Tibial nerve (tissue), 4 donors: Measurements from ENCODE around the gene CPNE7. TPM values are rescaled to one million over a fixed set of nuclear protein-coding genes. Genes with fewer than 3 reads are reported as not detected.

Experiments used
- DNase-seq, 2 donors: peaks; one replicate each; pipeline ENCODE4 v3.0.0-alpha.2; 2019; ENCODE audit warnings: low spot score in 2 of 2
- H3K27ac ChIP-seq, 4 donors: fragments of 200-600 bp; sonication (generic) in 3 of 4; one replicate each; pipeline ENCODE4 v1.5.1; 2017 to 2019; ENCODE audit warnings: mild to moderate bottlenecking in 1 of 4
- H3K27me3 ChIP-seq, 2 donors: fragments of 200-600 bp; sonication (generic) in 1 of 2; one replicate each; pipeline versions ENCODE4 v1.5.1 to v1.6.0; 2017 to 2019
- H3K36me3 ChIP-seq, 3 donors: fragments of 200-600 bp; sonication (generic); one replicate each; pipeline ENCODE4 v1.5.1; 2018 to 2019
- H3K4me1 ChIP-seq, 4 donors: fragments of 200-600 bp; sonication (generic) in 3 of 4; one replicate each; pipeline ENCODE4 v1.5.1; 2017 to 2019
- H3K4me3 ChIP-seq, 4 donors: fragments of 200-600 bp; sonication (generic) in 3 of 4; one replicate each; pipeline ENCODE4 v1.5.1; 2017 to 2019; ENCODE audit warnings: mild to moderate bottlenecking in 1 of 4, moderate library complexity in 1 of 4
- H3K9me3 ChIP-seq, 4 donors: fragments of 200-600 bp; sonication (generic) in 3 of 4; one replicate each; pipeline ENCODE4 v1.5.1; 2017 to 2019
- CTCF ChIP-seq, 5 experiments: fragments of 200-600 bp in 3 of 5; fragments of 450-650 bp in 2 of 5; sonication (generic) in 3 of 5; IDR thresholded peaks; one replicate each; pipeline ENCODE4 v1.5.1; 2016 to 2019; ENCODE audit warnings: antibody characterized with exemption in 5 of 5, mild to moderate bottlenecking in 3 of 5, moderate library complexity in 2 of 5
- EP300 ChIP-seq, 2 donors: sonication (generic); formaldehyde crosslinking; IDR thresholded peaks; one replicate each; pipeline ENCODE4 v1.6.1; 2017; ENCODE audit warnings: antibody characterized with exemption in 2 of 2, mild to moderate bottlenecking in 1 of 2
- POLR2A ChIP-seq, 2 donors: fragments of 450-650 bp; IDR thresholded peaks; one replicate each; pipeline ENCODE4 v1.6.1; 2017; ENCODE audit warnings: antibody characterized with exemption in 2 of 2, mild to moderate bottlenecking in 2 of 2, moderate library complexity in 2 of 2
- WGBS, 2 donors: methylation state at CpG; one replicate each; pipeline ENCODE4 v1.1.5; 2018; 5-methylcytosine and 5-hydroxymethylcytosine counted together
- total RNA-seq, 4 donors: library from RNA; depleted of rRNA; stranded (reverse); fragments of >200 nt; gene quantifications; one replicate each; pipeline ENCODE4 v1.1.0, GENCODE V29; 2016

CPNE7 gene
- total RNA-seq, 4 donors from 2014 or later, result 0.90 to 10.0 (median 4.2) TPM; not detected in 1

DNA sequence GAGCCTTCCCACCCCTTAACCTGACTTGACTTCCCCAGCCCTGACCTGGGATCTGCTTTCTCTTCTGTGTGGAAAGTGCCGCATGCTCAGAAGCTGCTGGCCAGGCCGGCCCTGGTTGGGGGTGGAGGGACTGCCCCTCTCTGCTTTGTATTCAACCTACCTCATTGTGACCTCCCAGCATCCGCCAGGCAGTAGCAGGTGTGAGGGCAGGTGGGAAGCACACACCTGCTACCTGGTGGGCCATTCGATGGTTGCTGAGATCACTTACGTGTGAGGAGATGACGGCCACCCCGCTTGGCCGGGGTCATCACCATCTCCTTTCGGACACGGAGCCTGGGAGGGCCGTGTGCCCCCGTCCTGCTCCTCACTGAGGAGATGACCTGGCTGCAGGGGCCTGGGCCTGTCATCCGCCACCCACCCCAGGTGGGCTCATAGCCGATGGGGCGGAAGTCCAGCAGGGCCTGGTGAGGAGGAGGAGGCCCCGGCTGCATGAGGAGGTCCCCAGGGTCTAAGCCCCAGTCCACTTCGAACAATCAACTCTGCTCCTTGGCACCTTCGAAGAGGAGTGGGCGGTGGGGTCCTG is 7.1 kb downstream of the CPNE7 start:
- WGBS, 2 donors, result 89 to 95% methylated on average over 11 to 15 of the region's 19 CpGs
- no peaks in the 10 kb centered on the region for H3K36me3 ChIP-seq
- no peaks in the 10 kb centered on the region for H3K4me1 ChIP-seq
- no peaks in the 10 kb centered on the region for H3K27me3 ChIP-seq
- no peaks in the 10 kb centered on the region for H3K9me3 ChIP-seq
- no peak for TF ChIP-seq EP300 (IDR thresholded peaks at IDR 0.05)
- no peak for TF ChIP-seq POLR2A (IDR thresholded peaks at IDR 0.05)
- TF ChIP-seq CTCF (IDR thresholded peaks at IDR 0.05), result no peak
- H3K27ac ChIP-seq, result peak overlapping the region in 2 of 4 donors; percentile 17 to 40
- no peak overlapping the region for H3K4me3 ChIP-seq
- no peak for DNase-seq

GRCh38 chr16:89583197-89583894 is 7.8 kb downstream of the CPNE7 start:
- no peaks in the 10 kb centered on the region for H3K4me1 ChIP-seq
- H3K27me3 ChIP-seq, result no peaks in the 10 kb centered on the region
- no peaks in the 10 kb centered on the region for H3K36me3 ChIP-seq
- 85 to 89% methylated on average over 20 to 36 of the region's 36 CpGs for WGBS, 2 donors
- no peaks in the 10 kb centered on the region for H3K9me3 ChIP-seq
- no peak overlapping the region for H3K4me3 ChIP-seq
- H3K27ac ChIP-seq, result no peak overlapping the region
- no peak for TF ChIP-seq EP300 (IDR thresholded peaks at IDR 0.05)
- no peak for TF ChIP-seq CTCF (IDR thresholded peaks at IDR 0.05)
- TF ChIP-seq POLR2A (IDR thresholded peaks at IDR 0.05), result no peak
- DNase-seq, result no peak

GRCh38 chr16:89583895-89584644 is 8.5 kb downstream of the CPNE7 start:
- no peak overlapping the region for H3K27ac ChIP-seq
- no peaks in the 10 kb centered on the region for H3K36me3 ChIP-seq
- no peak for DNase-seq
- TF ChIP-seq CTCF (IDR thresholded peaks at IDR 0.05), result no peak
- no peak for TF ChIP-seq POLR2A (IDR thresholded peaks at IDR 0.05)
- TF ChIP-seq EP300 (IDR thresholded peaks at IDR 0.05), result no peak
- no peaks in the 10 kb centered on the region for H3K9me3 ChIP-seq
- H3K4me3 ChIP-seq, result no peak overlapping the region
- no peaks in the 10 kb centered on the region for H3K27me3 ChIP-seq
- H3K4me1 ChIP-seq, result no peaks in the 10 kb centered on the region
- 82 to 89% methylated on average over 38 to 48 of the region's 49 CpGs for WGBS, 2 donors

DNA sequence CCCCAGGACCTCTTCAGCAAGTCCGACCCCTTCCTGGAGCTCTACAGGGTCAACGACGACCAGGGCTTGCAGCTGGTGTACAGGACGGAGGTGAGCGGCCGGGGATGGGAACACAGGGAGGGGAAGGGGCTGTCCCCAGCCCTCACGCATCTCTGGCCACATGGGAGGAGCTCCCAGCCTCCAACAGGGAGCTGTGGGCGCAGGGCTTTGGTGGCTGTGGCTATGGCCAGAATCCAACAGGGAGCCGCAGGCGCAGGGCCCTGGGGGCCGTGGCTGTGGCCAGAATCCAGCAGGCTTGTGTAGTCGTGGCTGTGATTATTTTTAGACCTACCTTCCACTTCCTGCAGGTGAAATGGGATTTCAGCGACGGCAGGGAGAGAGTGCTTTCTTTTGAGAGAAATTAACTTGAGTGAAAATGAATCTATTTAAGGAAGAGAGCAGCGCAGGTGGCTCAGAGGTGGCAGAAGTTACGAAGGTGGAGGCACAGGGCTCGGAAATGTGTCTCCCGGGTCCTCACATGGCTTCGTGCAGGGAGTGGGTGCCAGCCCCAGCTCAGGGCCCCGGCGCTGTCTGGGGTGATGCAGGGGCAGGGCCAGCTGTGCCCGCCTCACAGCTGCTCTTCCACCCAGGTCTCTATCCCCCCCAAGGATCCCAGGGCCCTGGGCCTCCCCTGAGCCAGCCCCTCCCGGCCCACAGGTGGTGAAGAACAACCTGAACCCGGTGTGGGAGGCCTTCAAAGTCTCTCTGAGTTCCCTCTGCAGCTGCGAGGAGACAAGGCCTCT is 9.4 kb downstream of the CPNE7 start:
- Histone ChIP-seq H3K27ac (no peak overlapping the region), H3K36me3 (no peaks in the 10 kb centered on the region), H3K27me3 (no peaks in the 10 kb centered on the region), H3K9me3 (no peaks in the 10 kb centered on the region), H3K4me3 (no peak overlapping the region), H3K4me1 (no peaks in the 10 kb centered on the region)
- TF ChIP-seq EP300 (IDR thresholded peaks at IDR 0.05) (no peak), CTCF (IDR thresholded peaks at IDR 0.05) (no peak), POLR2A (IDR thresholded peaks at IDR 0.05) (no peak)
- 61 to 62% methylated on average over 24 of the region's 25 CpGs for WGBS, 2 donors
- DNase-seq, result no peak
